KMS-11 (cell line): ENCODE measurements around the gene REXO4.
A peak's percentile ranks its signal among the peaks of the same experiment; 100 is the strongest.

Source experiments
- H2AFZ ChIP-seq: fragments of 200-600 bp; sonication (generic); 2 replicates; pipeline ENCODE4 v1.6.1; 2016; ENCODE audit warnings: antibody characterized with exemption, mixed run types, low read depth
- H3K27ac ChIP-seq: fragments of 200-600 bp; sonication (generic); 2 replicates; pipeline ENCODE4 v1.6.1; 2016; ENCODE audit warnings: mild to moderate bottlenecking, mixed run types
- H3K27me3 ChIP-seq: fragments of 200-600 bp; sonication (generic); 2 replicates; pipeline ENCODE4 v1.6.1; 2017; ENCODE audit warnings: mild to moderate bottlenecking, low read depth, mixed run types, moderate library complexity; ENCODE audit not compliant: insufficient read depth
- H3K36me3 ChIP-seq: fragments of 200-600 bp; sonication (generic); 2 replicates; pipeline ENCODE4 v1.6.1; 2017; ENCODE audit warnings: mild to moderate bottlenecking, mixed run types; ENCODE audit not compliant: insufficient read depth
- H3K4me1 ChIP-seq: fragments of 200-600 bp; sonication (generic); 2 replicates; pipeline ENCODE4 v1.6.1; 2016; ENCODE audit warnings: mild to moderate bottlenecking, low read depth, mixed run types; ENCODE audit not compliant: poor library complexity, severe bottlenecking
- H3K4me2 ChIP-seq: fragments of 200-600 bp; sonication (generic); 2 replicates; pipeline ENCODE4 v1.7.0; 2016; ENCODE audit warnings: mild to moderate bottlenecking, mixed run types
- H3K4me3 ChIP-seq: fragments of 200-600 bp; sonication (generic); IDR thresholded peaks from 2 replicates; pipeline ENCODE4 v1.6.1; 2017; ENCODE audit warnings: low read depth, low read length, mixed read lengths; ENCODE audit not compliant: insufficient read depth
- H3K79me2 ChIP-seq: fragments of 200-600 bp; sonication (generic); 2 replicates; pipeline ENCODE4 v1.6.1; 2016; ENCODE audit warnings: low read depth, mixed run types; ENCODE audit not compliant: insufficient read depth
- H3K9ac ChIP-seq: fragments of 200-600 bp; sonication (generic); 2 replicates; pipeline ENCODE4 v1.6.1; 2016; ENCODE audit warnings: mild to moderate bottlenecking, mixed run types
- H4K20me1 ChIP-seq: fragments of 200-600 bp; sonication (generic); 2 replicates; pipeline ENCODE4 v1.6.1; 2016; ENCODE audit warnings: mild to moderate bottlenecking, mixed run types; ENCODE audit not compliant: insufficient read depth
- CTCF ChIP-seq: fragments of 200-600 bp; sonication (generic); conservative IDR thresholded peaks from 2 replicates; pipeline ENCODE4 v1.6.1; 2017; ENCODE audit warnings: low read depth, mild to moderate bottlenecking, antibody characterized with exemption, low read length, moderate library complexity, mixed read lengths

REXO4 gene

GRCh38 chr9:133360400-133361393 is 57.1 kb downstream of the REXO4 start:
- Histone ChIP-seq H3K9ac (no peak overlapping the region), H4K20me1 (no peaks in the 10 kb centered on the region), H3K4me2 (no peak overlapping the region), H2AFZ (no peak overlapping the region), H3K27me3 (no peaks in the 10 kb centered on the region), H3K27ac (no peak overlapping the region), H3K4me3 (no peak overlapping the region), H3K36me3 (peaks cover under 1% of the 10 kb centered on the region; the same call in 1 of the 2 replicates), H3K79me2 (peaks cover 9% of the 10 kb centered on the region; the same call in 1 of the 2 replicates), H3K4me1 (peaks cover 7% of the 10 kb centered on the region)
- no peak for TF ChIP-seq CTCF

- no peak overlapping the region for H3K4me3 ChIP-seq
- H3K79me2 ChIP-seq, result peaks cover 18% of the 10 kb centered on the region; the same call in 1 of the 2 replicates
- H3K27me3 ChIP-seq, result no peaks in the 10 kb centered on the region
- H3K9ac ChIP-seq, result no peak overlapping the region
- H3K36me3 ChIP-seq, result no peaks in the 10 kb centered on the region; the same call in 1 of the 2 replicates
- H3K4me1 ChIP-seq, result peaks cover 18% of the 10 kb centered on the region
- no peak overlapping the region for H3K4me2 ChIP-seq
- H3K27ac ChIP-seq, result no peak overlapping the region
- TF ChIP-seq CTCF, result no peak
- no peak overlapping the region for H2AFZ ChIP-seq
- H4K20me1 ChIP-seq, result no peaks in the 10 kb centered on the region
Measured at GRCh38 chr9:133359399-133360175, 58.2 kb downstream of the REXO4 start.

- Histone ChIP-seq H4K20me1 (no peaks in the 10 kb centered on the region), H2AFZ (no peak overlapping the region), H3K36me3 (no peaks in the 10 kb centered on the region), H3K4me2 (peak overlapping the region; percentile 95; the same call in 1 of the 2 replicates), H3K27me3 (no peaks in the 10 kb centered on the region), H3K4me3 (no peak overlapping the region), H3K9ac (no peak overlapping the region), H3K4me1 (peaks cover 19% of the 10 kb centered on the region), H3K79me2 (peaks cover 24% of the 10 kb centered on the region; the same call in 1 of the 2 replicates), H3K27ac (no peak overlapping the region)
- TF ChIP-seq CTCF, result no peak
Measured at GRCh38 chr9:133357656-133358055, 60.2 kb downstream of the REXO4 start.

- Histone ChIP-seq H3K4me1 (peaks cover 21% of the 10 kb centered on the region), H3K36me3 (0 out of 2 replicates have a peak, but pooled peaks cover 3% of the 10 kb centered on the region), H3K27me3 (no peaks in the 10 kb centered on the region), H3K4me2 (peak within 1 kb of the TSS; percentile 95), H3K27ac (peak within 1 kb of the TSS; percentile 53), H2AFZ (peak within 1 kb of the TSS; percentile 34), H3K79me2 (peaks cover 24% of the 10 kb centered on the region; the same call in 1 of the 2 replicates), H3K9ac (peak within 1 kb of the TSS; percentile 50; the same call in 1 of the 2 replicates), H3K4me3 (no peak within 1 kb of the TSS), H4K20me1 (no peaks in the 10 kb centered on the region; the same call in 1 of the 2 replicates)
- TF ChIP-seq CTCF, result no peak
Measured at GRCh38 chr9:133356391-133357091, 61.3 kb downstream of the REXO4 start, which contains the start of the genes SURF1 and SURF2. Gene SURF1, minus strand, starts transcription at chr9:133356487. Its CDS starts 34 bp downstream, at chr9:133356453. Gene SURF2, plus strand, starts transcription at chr9:133356550. Its CDS starts 43 bp downstream, at chr9:133356593.
